Right hindlimb (tissue), 1 donor: ENCODE data around the gene CLCNKB.

Source experiments
- DNase-seq: peaks from one replicate; pipeline ENCODE4 v3.0.0-alpha.2; 2018

Gene CLCNKB

DNA sequence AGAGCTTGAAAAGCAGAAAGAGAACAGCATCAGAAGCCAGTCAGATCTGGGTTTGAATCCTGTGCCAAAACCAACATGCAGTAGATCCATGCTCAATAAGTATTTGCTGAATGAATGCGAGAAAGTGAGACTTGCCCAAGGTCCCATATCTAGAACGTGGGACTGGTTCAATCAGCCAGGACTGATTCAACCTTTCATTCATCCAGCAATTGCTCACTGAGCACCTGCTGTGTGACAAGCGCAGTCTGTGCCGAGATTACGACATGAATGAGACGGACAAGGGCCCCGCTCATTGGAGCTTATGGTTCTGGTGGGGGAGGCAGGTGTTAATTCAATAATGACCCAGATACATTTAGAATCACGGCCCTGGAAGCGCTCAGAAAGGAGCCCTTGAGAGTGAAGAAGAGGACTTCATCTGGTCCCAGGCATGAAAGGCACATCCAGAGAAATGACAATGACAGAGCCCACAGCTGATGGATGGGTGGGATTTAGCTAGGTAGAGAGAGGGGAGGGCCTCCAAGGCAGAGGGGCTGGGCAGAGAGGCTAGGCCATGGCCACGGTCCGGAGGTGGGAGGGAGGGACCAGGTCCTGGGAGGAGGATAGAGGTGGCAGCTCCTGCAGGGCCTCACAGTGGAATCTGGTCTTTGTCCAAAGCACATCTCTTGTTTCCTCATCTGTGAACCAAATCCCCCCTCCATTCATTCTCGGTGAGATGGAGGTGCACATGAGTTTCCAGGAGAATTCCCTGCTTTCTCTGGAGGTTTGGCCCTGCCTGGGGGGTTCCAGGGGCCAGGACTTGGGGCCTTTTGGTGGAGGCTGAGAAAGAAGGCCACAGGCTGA, 34.0 kb downstream of the CLCNKB start:
- no peak for DNase-seq

DNA sequence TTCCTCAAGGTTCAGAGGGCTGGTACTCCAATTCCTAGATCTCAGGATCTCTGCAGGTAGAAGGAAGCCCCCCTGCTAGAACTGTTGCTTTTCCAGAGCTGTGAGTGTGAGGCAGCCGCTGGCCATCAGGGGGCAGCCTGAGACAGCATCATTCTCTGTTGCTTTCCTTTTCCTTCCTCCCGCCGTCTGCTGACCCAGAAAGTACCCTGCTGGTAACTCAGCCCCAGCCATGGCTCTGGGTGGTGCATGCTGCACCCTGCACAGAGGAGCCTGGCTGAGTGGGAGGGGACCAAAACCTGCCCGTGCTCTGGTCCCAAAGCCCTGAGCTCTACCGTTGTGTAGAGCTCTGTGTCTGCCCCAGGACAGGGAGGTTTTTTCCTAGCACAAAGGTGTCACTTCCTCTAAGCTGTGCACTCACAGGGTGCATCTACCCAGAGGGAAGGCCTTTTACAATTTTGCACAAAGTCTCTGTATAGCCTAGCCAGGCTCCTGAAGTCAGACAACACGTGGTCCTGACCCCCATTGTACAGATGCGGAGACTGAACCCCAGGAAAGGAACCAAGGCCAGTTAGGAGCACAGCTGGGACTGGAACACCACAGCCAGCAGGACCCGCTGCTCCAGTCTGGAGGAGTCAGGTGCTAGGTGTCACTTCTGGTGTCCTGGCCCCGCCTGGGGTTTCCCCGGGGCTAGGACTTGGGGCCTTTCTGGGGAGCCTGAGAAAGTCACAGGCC, 35.5 kb downstream of the CLCNKB start:
- DNase-seq = peak; percentile 86

GRCh38 chr1:16080422-16081150, 37.0 kb downstream of the CLCNKB start:
- no peak for DNase-seq

- no peak for DNase-seq
These were observed 38.1 kb downstream of the CLCNKB start for GRCh38 chr1:16081636-16082035.

DNA sequence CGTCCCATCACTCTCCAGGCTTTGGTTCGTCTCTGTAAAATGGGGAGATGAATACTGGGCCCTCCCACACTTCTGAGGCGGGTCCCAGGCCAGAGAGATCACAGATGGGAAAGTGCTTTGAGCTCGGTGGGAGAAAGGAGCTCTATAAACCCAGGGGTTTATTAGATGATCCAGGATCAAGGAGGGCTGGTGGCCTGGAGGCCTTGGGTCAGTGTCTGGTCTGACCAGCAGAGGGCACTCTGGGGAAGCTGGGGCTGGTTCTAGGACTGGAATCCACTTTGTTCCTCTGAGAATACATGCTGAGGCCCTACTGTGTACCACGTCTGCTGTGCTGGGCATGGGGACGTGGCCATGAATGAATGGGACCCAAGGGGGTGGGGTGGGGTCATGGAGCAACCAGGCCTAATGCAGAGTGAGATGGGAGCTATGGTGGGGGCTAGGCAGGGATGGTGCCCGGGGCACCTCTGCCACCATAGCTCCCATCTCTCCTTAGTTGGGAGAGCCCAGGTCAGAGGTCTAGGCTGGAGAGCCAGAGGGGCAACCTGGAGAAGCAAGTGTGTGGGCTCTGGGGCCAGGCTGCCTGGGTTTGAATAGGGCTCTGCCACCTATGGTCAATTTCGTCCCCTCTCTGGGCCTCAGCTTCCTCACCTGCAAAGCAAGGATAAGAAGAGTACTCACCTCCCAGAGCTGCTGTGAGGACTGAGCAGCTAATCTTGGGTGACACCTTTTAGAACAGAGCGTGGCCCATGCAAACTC, 38.9 kb downstream of the CLCNKB start:
- no peak for DNase-seq

DNA sequence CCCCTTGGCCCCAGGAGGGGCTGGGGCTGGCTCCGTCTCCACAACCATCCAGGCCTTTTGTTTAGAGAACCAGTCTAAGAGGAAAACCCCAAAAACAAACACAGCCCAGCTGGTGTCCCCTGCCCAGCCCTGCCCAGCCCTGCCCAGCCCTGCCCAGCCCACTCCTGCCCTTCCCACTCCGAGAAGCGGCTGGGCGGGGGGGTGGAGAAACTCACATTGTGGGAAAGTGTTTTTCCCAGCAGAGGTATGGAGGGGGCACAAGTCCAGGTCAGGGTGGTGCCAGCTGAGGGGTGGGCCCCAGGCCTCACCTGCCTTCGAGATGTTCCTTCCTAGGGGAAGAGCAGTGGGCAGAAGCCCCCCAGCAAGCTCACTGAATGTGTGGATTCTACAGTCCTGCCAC, 39.9 kb downstream of the CLCNKB start:
- DNase-seq = no peak

DNA sequence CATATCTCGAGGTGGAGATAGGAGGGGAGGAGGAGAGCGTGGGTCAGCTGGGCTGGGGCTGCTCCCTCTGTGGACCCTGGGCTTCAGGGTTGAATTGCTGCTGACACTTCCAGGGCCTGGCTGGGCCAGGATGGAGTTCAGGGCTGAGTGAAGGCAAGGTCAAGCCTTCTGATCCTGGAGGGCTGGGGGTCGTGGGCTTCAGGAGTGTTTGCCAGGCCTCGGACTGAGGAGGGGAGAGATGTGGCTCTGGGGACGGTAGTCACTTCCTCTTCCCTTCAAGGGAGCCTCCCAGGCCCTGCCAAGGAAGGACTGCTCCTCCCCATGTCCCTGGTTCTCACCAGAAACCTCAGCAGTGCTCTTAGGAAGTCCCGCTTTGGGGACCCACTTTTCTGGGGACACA, 41.9 kb downstream of the CLCNKB start:
- no peak for DNase-seq

DNA sequence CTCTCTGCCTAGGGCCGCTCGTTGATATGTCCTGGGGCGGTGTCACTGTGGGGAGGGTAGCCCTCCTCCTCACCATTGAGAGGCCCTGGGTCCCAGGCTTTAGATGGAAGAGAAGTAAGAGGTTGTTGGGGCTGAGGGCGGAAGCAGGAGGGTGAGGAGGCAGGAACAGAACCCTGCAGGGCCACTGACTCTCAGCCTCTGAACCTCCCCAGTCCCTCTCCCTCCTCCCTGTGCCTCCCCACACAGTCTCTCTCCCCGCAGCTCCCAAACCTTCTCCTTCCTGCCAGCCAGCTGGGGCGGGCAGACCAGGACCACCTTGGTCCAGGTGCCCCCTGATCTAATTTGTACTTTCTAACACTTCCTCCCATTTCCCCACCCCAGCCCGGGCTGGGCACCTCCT, 44.2 kb downstream of the CLCNKB start:
- no peak for DNase-seq

- DNase-seq = no peak
These were observed 44.8 kb downstream of the CLCNKB start for GRCh38 chr1:16088351-16088911.

DNA sequence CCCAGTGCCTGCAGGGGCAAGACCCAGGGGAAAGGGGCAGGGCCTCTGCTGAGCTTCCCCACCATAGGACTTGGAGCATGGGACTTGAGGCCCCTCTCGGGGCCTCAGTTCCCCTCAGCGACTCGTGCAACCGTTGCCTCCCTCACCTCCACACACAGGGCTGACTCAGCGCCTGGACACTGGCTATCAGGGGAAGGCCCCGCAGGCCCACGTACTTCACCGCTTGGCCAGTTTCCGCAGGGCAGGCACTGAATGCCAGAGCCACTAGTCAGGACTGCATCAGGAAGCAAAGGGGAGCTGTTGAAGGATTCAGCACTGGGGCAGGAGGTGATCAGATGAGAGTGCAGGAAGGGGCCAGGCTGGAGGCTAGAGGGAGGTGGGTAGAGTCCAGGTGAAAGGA, 45.4 kb downstream of the CLCNKB start:
- DNase-seq = no peak

DNA sequence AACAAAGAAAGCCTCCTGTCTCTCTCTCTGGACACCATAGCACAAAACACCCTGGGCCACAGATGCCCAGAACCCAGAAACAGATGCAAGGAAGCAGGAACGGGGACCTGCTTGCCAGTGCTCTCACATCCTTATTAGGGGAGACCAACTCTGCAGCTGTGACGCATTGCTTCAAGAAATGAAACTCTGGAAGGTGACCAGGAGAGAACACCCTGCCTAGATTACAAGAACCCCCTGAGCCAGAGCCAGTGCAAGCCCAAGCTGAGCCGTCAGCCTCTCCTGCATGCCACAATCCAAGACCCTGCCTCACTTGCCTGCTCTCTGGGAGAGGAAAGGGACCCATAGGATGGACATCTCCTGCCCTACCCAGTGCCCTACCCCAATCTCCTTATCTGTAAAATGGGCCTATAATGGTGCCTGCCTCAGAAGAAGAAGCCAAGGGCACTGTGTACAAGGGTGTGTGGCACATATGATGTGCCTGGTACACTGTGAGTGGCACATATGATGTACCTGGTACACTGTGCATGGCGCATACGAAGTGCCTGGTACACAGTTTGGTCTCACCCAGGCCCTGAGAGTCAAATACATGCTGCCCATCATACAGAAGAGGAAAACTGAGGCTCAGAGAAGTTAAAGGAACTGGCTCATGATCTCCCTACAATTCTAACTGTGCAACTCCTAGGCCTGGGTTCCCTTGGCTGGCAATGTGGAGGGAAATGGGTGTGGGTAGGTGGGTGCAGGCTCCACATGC, 46.7 kb downstream of the CLCNKB start:
- DNase-seq = no peak

DNA sequence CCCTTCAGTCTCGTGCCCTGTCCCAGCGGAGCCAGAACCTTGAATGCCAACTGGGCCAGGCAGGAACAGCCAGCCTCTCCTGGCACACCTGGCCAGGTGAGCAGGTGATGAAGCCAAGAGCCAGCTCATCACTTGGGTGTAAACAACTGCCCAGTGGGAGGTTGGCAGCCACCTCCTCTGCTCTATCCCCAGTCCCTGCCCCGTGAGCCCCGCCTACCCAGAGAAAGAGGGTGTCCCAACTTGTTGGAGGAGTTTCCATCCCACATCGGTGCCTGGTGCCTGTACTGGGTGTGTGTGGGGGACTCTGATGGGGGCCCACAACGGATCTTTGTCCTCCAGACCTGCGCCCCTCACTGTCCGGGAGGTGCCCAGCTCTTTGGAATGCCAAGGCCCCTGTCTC, 47.7 kb downstream of the CLCNKB start:
- no peak for DNase-seq

DNA sequence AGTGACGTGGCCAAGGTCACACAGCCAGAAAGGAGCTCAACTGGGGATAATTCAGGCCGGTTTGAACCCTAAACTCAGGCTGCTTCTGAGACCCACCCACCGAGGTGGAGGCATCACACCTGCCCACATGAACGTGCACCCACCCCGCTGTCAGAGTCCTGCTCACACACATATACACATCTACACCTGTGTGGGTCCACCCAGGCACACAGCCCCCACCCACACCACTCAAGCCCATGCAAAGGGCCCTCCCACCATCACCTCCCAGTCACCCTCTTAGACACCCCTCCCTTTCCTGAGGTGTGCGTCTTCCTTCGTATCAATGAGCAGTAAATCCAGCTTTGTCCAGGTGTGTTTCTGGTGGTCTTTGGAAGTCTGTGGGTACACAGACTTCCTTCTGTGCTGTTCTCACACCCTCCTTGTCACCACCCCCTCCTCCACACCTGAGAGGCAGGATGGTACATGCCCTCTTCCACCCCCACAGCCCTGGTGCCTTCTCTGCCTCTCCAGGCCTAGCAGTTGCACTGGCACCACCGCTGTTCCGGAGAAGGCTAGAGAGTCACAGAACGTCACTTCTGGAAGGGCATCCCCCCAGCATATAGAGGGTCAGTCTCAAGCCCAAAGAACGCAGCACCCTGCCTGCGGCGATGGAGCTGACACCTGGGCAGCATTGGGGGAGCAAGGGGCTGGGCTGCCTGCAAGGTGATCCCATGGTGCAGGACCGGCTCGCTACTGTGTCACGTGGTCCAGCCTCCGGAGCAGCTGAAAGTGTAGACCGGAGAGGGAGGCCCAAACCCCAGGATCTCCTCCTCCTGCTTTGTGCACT, 48.7 kb downstream of the CLCNKB start:
- no peak for DNase-seq

- DNase-seq = no peak
These were observed 49.4 kb downstream of the CLCNKB start for GRCh38 chr1:16092923-16093511.

- DNase-seq = no peak
These were observed 50.0 kb downstream of the CLCNKB start for GRCh38 chr1:16093611-16094010.

- DNase-seq = no peak
These were observed 51.0 kb downstream of the CLCNKB start for GRCh38 chr1:16094453-16095158.

DNA sequence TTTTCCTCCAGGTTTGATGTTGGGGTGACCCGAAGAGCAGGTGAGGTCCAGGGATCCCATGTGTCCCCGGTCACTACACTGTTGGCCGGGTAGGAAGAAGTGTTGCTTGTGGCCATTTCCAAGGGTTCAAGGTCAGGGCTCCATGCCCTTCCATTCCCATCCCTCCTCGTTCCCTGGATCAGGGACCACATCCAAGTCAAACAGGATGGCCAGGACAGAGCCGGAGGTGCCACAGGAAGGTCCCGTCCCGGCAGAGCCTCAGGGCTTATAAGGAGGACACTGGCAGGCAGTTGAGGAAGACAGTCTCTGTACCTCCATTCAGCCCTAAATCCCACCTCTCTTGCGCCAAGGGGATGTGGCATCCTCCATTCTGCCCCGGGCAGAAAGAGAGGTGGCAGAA, 51.9 kb downstream of the CLCNKB start:
- DNase-seq = no peak

- DNase-seq = no peak
These were observed 55.8 kb downstream of the CLCNKB start for GRCh38 chr1:16099412-16099811.

DNA sequence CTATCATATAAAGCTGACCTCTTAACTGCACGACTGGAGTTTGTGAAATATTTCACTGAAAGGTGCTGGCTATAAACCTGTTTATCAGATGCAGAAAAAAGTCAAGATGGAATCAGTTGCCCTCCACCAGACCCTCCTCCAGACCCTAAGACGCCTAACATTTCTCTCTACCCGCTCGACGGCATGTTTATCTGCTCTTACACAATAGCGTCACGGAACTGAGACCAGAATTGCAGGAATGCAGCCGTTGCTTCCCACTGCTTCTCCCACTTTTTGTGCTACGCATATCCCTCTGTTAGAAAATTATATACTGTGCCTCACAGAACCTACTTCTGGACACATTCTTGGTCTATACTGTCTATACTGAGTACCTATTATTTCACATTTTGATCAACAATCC, 58.0 kb downstream of the CLCNKB start:
- DNase-seq = no peak
